Amygdala (tissue), 56 donors: ENCODE results near the gene AQP3.
A peak's percentile ranks its signal among the peaks of the same experiment; 100 is the strongest.
"Not testable (repeated sequence)": the region's sequence is repeated elsewhere in the genome, so short reads cannot be mapped to it uniquely, and the experiment has no call there.

ENCODE experiments used
- DNase-seq, 56 donors: peaks; one replicate each; lab custom pipeline; 2025; lab: John Stamatoyannopoulos, UW

The AQP3 gene

DNA sequence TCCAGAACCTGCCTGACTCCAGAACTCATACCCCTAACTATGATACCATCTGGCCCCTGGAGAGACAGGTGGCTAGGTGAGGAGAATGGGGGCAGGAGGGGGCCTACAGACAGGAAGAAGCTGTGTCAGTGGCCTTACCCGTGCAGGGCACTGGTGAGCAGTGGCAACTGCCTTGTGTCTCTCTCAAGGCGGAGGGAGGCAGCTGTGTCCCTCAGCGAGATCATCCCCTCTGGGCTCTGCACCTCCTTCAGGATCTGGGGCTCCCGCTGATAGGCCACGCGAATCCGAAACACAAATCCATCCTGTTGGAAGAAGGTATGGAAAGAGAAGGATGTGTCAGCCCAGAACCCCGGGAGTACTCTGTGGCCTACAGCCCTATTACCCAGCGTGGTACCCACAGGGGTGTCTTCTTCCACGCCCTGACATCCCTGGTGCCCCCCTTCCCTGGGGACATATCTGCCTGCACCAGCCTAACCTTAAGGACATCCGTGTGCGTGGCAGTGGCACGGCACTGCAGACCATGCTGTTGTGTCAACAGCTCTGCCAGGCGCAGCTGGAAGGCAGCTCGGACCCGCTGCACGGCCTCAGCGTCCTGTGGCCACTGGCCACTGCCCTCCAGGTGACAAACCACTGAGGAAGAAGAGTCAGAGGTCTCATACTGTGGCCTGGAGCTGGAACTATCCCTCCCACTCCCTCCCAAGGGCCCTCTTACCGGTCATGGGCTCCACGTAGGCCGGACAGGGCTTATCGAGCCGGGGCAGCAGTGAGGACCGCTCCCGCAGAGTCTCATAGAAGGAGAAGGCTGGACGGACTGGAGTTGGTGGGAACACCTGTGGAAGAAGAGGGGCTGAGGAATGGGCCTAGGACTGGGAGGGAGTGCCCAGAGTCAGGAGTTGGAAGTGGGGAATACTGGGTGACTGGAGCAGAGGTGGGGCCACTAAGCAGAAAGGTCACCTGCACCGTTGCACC lies 18.5 kb upstream of the AQP3 start:
- no peak for DNase-seq

GRCh38 chr9:33465096-33465495 lies 17.7 kb upstream of the AQP3 start:
- no peak for DNase-seq

- DNase-seq = no peak
These were observed 16.7 kb upstream of the AQP3 start for GRCh38 chr9:33464045-33464636.

- DNase-seq = no peak
These were observed 15.8 kb upstream of the AQP3 start for GRCh38 chr9:33463151-33463550.

DNA sequence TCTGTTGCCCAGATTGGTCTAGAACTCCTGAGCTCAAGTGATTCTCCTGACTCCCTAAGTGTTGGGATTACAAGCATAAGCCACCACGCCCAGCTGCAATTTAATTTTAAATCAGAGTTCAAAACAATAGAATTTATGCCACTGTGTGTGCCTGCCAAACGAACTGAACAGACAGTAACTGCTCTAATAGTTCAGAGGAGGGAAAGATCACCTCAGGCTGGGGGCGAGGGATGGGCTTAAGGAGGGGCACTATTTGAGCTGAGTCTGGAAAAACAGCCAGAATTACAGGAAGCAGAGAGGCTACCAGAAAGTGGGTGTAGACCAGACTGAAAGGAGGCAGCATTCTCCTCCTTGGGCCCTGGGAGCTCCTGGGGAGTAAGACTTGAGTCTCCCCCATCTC lies 14.1 kb upstream of the AQP3 start:
- DNase-seq = no peak

DNA sequence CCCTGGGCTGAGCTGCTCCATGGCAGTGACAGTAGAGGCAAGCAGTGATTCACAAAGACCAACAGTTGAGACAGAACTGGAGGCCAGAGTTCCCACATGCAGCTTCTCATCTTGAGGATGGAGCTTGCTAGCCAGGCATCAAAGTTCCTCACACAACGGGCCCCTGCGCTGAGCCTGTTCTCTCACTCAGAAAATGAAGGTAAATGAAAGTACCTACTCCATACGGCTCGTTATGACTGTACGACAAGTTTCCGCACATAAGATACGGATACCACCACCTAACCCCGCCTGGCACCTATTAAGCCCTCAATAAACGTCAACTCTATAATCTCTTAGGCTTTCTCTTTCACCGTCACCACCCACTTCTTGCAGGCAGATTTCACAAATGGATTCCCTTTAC lies 13.5 kb upstream of the AQP3 start:
- DNase-seq = no peak

DNA sequence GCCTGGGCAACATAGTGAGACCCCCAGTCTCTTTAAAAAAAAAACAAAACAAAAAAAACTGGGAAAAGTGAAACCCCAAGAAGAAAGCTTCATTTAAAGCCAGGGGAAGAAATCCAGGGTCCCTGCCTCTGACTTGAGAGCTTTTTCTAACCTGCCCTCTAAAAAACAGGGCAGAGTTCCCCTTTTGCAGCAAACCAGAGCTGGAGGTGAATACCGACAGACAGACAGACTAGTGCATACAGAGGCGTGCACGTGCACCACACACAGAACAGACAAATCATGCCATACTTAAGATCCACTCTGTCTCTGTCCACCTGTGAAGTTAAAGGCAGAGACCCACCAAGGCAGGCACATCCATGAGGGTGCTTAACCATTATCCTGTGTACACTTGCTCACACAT lies 11.7 kb upstream of the AQP3 start:
- no peak for DNase-seq

DNA sequence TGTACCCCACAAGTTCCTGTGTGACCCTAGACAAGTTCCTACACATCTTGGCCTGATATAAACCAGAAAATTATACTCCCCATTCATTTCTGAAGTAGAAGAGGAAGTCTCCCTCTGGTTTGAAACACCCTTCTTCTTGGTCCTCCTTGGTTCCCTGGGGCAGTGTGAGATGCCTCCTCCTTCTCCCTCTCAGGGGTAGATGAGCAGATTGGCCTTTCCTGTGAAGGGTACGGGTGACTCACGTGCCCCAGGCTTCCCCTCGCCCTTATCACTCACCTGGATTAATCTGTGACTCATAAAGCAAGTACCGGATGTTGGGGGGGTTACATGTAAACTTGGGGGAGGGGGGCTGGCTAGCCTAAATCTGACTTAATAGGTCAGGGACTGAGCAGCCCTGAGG lies 11.1 kb upstream of the AQP3 start:
- DNase-seq = no peak

- no peak for DNase-seq
These were observed 8.6 kb upstream of the AQP3 start for GRCh38 chr9:33455945-33456344.

GRCh38 chr9:33455456-33455855 lies 8.1 kb upstream of the AQP3 start:
- DNase-seq = not testable (repeated sequence)

DNA sequence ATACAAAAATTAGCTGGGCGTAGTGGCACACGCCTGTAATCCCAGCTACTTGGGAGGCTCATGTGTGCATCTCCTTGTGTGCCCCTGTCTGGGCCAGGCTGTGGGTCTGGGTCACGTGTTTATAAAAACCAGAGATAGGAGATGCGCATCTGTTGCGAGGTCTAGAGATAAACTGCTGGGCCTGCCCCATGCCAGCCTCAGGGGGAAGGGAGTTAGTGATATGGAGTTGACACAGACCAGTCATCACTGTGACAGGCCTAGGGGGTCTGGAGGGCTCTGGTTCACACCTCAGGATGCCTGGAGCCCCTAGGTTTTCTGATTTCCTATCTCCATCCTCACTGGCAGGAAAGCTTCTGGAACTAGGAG lies 7.3 kb upstream of the AQP3 start:
- not testable (repeated sequence) for DNase-seq

DNA sequence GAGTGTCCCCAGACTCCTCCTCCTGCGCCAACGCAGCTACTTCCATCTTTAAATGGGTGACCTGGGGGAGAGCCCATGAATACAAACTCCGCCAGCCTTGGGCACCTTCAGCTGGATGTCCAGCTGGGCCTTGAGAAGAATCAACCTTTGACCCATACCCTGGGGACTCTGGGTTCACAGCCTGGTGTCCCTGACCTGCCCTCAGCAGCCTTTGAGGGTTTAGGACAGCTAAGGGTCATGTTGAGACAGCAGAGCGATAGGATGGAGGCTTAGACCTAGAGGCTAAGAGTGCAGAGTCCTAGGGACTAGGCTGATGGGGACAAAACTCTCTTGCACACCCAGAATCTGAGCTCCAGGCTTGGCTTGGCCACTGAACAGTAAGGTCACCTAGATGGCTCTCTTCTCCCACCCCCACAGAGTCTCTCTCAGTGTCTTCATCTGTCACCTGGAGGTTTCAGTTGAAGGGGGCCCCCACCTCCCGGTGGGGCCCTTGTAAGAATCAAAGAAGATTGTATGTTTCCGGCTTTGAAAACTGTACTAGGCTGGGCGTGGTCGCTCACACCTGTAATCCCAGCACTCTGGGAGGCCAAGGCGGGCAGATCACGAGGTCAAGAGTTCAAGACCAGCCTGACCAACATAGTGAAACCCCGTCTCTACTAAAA lies 6.7 kb upstream of the AQP3 start:
- DNase-seq = no peak

DNA sequence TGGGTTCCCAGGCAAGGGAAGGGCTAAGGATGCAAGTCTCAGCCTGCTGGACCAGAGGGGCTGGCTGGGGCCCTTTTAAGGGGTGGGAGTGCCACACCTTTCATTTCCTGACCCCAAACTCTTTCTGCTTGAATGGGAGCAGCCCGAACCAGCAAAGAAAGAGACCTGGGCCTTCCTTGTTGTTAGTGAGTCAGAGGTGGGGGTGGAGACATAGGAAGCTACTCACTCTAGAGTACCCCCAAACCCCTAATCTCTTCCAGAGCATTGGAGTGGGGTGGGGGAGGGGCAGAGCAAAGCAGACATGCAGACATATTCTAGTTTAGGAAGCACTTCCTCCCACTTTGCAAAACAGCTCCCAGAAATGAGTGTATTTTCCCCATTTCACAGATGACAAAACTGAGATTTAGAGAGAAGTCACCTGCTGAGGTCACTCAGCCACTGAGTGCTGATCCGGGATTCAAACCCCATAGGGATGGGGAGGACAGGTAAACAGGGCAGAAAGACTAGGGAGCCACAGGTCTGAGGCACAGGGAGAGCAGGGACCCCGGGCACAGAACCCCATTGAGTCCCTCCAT lies 6.0 kb upstream of the AQP3 start:
- no peak for DNase-seq

- DNase-seq = peak in 14 of 56 donors; percentile 2 to 33 (median 14)
These were observed 5.5 kb upstream of the AQP3 start for GRCh38 chr9:33452828-33453271.

GRCh38 chr9:33450621-33451146 lies 3.3 kb upstream of the AQP3 start:
- no peak for DNase-seq

- DNase-seq = no peak
These were observed 2.3 kb upstream of the AQP3 start for GRCh38 chr9:33449715-33450114.

GRCh38 chr9:33447799-33448553 lies 583 bp upstream of the AQP3 start:
- DNase-seq = no peak

DNA sequence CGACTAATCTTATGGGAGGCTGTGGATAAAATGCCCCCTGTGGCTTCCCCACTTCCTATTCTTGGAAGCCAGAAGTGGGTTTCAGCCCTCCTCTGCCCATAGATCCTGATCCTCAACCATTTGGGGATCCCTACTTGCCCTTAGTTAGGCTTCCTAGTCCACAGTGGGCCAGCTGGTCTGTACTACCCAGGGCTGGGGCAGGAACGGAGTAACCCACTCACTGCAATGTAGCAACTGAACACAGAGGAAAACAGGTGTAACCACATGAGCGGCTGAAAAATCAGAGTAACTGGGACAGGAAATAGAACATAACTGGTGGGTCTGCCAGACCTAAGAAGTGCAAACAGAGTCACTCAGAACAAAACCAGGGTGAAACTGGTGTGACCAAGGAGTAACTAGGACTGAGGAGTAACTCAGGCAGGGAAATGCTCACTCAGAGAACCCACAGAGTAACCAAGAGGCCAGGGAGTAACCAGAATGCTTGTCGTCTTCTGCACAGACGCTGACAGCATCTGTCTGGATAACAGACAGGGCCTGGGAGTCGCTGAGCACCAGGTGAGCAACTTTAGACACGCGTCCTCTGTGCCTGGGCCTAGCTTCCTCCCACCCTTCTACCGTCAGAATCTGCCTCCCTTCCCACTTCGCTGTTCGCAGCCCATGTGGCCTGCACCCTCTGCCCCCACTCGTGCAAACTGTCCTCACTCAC lies 1.0 kb downstream of the AQP3 start:
- DNase-seq = no peak
